OCI-LY7 (cell line): ENCODE measurements around the gene NLRC3. TPM values are rescaled to one million over a fixed set of nuclear protein-coding genes. Genes with fewer than 3 reads are reported as not detected.

Source experiments
- BruUV-seq: library from RNA; stranded (reverse); fragments of 400-500 nt; replicated peaks from 2 replicates; lab custom pipeline; 2021; lab: Mats Ljungman, UMichigan
- CTCF ChIA-PET: fragments of 300-600 bp; sonication (Branson Sonifier 250); formaldehyde crosslinking; loops from one replicate; lab custom pipeline; 2022; ENCODE audit warnings: antibody characterized with exemption; ENCODE audit not compliant: unreplicated experiment; lab: Charles Lee
- POLR2A ChIA-PET: fragments of 300-600 bp; sonication (Branson Sonifier 250); formaldehyde crosslinking; loops from one replicate; lab custom pipeline; 2022; ENCODE audit warnings: antibody characterized with exemption; lab: Charles Lee
- DNase-seq: peaks from one replicate; pipeline ENCODE4 v3.0.0-alpha.2; 2015; ENCODE audit warnings: low spot score
- H2AFZ ChIP-seq: fragments of 200-600 bp; sonication (generic), shearing (Covaris generic); 2 replicates; pipeline ENCODE4 v1.6.1; 2014; ENCODE audit warnings: mild to moderate bottlenecking, antibody characterized with exemption, low read length, moderate library complexity
- H3K27ac ChIP-seq: fragments of 200-600 bp; sonication (generic); 2 replicates; pipeline ENCODE4 v1.5.1; 2014; ENCODE audit warnings: mixed run types, low read depth, mild to moderate bottlenecking, moderate library complexity, low read length, inconsistent platforms; ENCODE audit not compliant: poor library complexity, severe bottlenecking
- H3K36me3 ChIP-seq: fragments of 200-600 bp; sonication (generic); 2 replicates; pipeline ENCODE4 v1.6.1; 2014; ENCODE audit warnings: mild to moderate bottlenecking, antibody characterized with exemption, low read length, moderate library complexity, mixed read lengths; ENCODE audit not compliant: insufficient read depth
- H3K4me1 ChIP-seq: fragments of 200-600 bp; sonication (generic); 2 replicates; pipeline ENCODE4 v1.5.1; 2014; ENCODE audit warnings: mild to moderate bottlenecking, low read length; ENCODE audit not compliant: insufficient read depth, poor library complexity, severe bottlenecking
- H3K4me2 ChIP-seq: fragments of 200-600 bp; sonication (generic); 2 replicates; pipeline ENCODE4 v1.6.1; 2014; ENCODE audit warnings: mild to moderate bottlenecking, low read length
- H3K4me3 ChIP-seq: fragments of 200-600 bp; sonication (generic); 2 replicates; pipeline ENCODE4 v1.5.1; 2014; ENCODE audit warnings: mild to moderate bottlenecking, low read depth, low read length; ENCODE audit not compliant: poor library complexity, severe bottlenecking
- H3K79me2 ChIP-seq: fragments of 200-600 bp; sonication (generic); 2 replicates; pipeline ENCODE4 v1.6.1; 2016; ENCODE audit warnings: low read depth, mild to moderate bottlenecking, low read length, moderate library complexity, mixed read lengths; ENCODE audit not compliant: insufficient read depth
- H3K9me2 ChIP-seq: fragments of 200-600 bp; sonication (generic); 2 replicates; pipeline ENCODE4 v1.6.1; 2016; ENCODE audit warnings: mild to moderate bottlenecking, low read length, mixed read lengths; ENCODE audit not compliant: insufficient read depth
- H3K9me3 ChIP-seq: fragments of 200-600 bp; sonication (generic); 2 replicates; pipeline ENCODE4 v1.6.1; 2014; ENCODE audit warnings: mild to moderate bottlenecking, mixed run types, low read length, mixed read lengths
- H4K20me1 ChIP-seq: fragments of 200-600 bp; sonication (generic); 2 replicates; pipeline ENCODE4 v1.6.1; 2014; ENCODE audit warnings: mild to moderate bottlenecking, antibody characterized with exemption, low read length, moderate library complexity, mixed read lengths; ENCODE audit not compliant: insufficient read depth
- EZH2phosphoT487 ChIP-seq: fragments of 200-600 bp; sonication (generic); IDR thresholded peaks from 2 replicates; pipeline ENCODE4 v1.6.1; 2018; ENCODE audit warnings: low read depth, borderline replicate concordance, mild to moderate bottlenecking, mixed run types, antibody characterized with exemption, low read length, moderate library complexity, mixed read lengths
- intact Hi-C: fragments of 100-400 bp; cut with micrococcal nuclease; formaldehyde crosslinking; loops from one replicate; pipeline ENCODE4 v1.10.0; 2022; ENCODE audit not compliant: unreplicated experiment
- total RNA-seq, 2 experiments: library from RNA; depleted of rRNA in 1 of 2; stranded (reverse); fragments of >200 nt in 1 of 2; shearing (Covaris generic) in 1 of 2; gene quantifications; 2 replicates each; pipeline ENCODE4 v1.2.3, GENCODE V29; 2014 to 2022
- TF ChIP-seq, protein P1 (sequence below): fragments of 200-600 bp; sonication (generic); conservative IDR thresholded peaks from 2 replicates; pipeline ENCODE4 v1.5.1; 2014; ENCODE audit warnings: mild to moderate bottlenecking, antibody characterized with exemption, low read length, moderate library complexity, mixed read lengths

Gene NLRC3
- total RNA-seq, 2 experiments from 2014 or later = 50.6 to 74.0 TPM

DNA sequence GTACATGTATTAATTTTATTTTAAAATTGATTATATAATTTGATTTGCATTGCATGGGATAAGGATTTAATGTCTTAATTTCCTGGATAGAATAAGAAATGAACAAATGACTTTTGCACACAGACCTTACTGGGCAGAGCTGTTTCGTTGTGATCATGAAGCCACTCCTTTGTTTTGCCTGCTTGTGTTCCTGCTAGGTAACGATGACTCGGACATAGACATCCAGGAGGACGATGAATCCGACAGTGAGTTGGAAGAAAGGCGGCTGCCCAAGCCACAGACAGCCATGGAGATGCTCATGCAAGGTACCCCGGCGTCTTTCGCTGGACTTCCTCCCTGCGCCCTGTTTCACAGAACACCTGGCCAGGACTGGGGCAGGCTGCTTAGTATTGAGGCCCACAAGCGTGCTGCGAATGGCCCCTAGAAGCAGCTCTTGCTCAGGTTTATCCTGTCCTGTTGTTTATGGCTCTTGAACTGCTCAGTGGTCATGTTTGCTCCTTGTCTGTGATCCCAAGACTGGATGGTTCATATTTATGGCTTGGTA lies 46.8 kb downstream of the NLRC3 start:
- H4K20me1 ChIP-seq = no peaks in the 10 kb centered on the region
- H3K27ac ChIP-seq = no peak overlapping the region
- CTCF ChIA-PET = no interaction called here
- H3K9me3 ChIP-seq = no peaks in the 10 kb centered on the region
- H3K79me2 ChIP-seq = no peaks in the 10 kb centered on the region
- H3K9me2 ChIP-seq = no peaks in the 10 kb centered on the region
- no peak overlapping the region for H2AFZ ChIP-seq
- BruUV-seq = no TSS peak
- H3K4me1 ChIP-seq = peaks cover 25% of the 10 kb centered on the region
- intact Hi-C loops = no loop called here
- no peak for DNase-seq
- no peak overlapping the region for H3K4me2 ChIP-seq
- POLR2A ChIA-PET = interaction anchor here (0.6 to 0.7 kb wide), 2 partner anchors 120 to 1516 kb away, joined by 3 to 4 read pairs; no protein-coding TSS in a partner anchor
- H3K4me3 ChIP-seq = no peak overlapping the region
- no peaks in the 10 kb centered on the region; the same call in 1 of the 2 replicates for H3K36me3 ChIP-seq
- TF ChIP-seq, protein P1, sequence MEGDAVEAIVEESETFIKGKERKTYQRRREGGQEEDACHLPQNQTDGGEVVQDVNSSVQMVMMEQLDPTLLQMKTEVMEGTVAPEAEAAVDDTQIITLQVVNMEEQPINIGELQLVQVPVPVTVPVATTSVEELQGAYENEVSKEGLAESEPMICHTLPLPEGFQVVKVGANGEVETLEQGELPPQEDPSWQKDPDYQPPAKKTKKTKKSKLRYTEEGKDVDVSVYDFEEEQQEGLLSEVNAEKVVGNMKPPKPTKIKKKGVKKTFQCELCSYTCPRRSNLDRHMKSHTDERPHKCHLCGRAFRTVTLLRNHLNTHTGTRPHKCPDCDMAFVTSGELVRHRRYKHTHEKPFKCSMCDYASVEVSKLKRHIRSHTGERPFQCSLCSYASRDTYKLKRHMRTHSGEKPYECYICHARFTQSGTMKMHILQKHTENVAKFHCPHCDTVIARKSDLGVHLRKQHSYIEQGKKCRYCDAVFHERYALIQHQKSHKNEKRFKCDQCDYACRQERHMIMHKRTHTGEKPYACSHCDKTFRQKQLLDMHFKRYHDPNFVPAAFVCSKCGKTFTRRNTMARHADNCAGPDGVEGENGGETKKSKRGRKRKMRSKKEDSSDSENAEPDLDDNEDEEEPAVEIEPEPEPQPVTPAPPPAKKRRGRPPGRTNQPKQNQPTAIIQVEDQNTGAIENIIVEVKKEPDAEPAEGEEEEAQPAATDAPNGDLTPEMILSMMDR = no peak
- TF ChIP-seq EZH2phosphoT487 = no peak

- Histone ChIP-seq H3K79me2 (no peaks in the 10 kb centered on the region), H3K4me3 (no peak overlapping the region), H3K9me3 (no peaks in the 10 kb centered on the region), H3K4me2 (no peak overlapping the region), H3K36me3 (no peaks in the 10 kb centered on the region; the same call in 1 of the 2 replicates), H3K9me2 (no peaks in the 10 kb centered on the region), H3K27ac (no peak overlapping the region), H2AFZ (no peak overlapping the region), H3K4me1 (peaks cover 33% of the 10 kb centered on the region), H4K20me1 (no peaks in the 10 kb centered on the region)
- intact Hi-C loops = loop anchor here (5.0 kb wide), 2 partner anchors 58 to 138 kb away; no protein-coding TSS in a partner anchor
- DNase-seq = no peak
- ChIA-PET POLR2A (no interaction called here), CTCF (no interaction called here)
- no TSS peak for BruUV-seq
- TF ChIP-seq, protein P1 = no peak
- no peak for TF ChIP-seq EZH2phosphoT487
Observed at GRCh38 chr16:3529175-3529574, 48.0 kb downstream of the NLRC3 start.

- no peak for DNase-seq
- H3K9me2 ChIP-seq = no peaks in the 10 kb centered on the region
- H3K4me3 ChIP-seq = no peak overlapping the region
- TF ChIP-seq EZH2phosphoT487 = no peak
- TF ChIP-seq, protein P1 = no peak
- peaks cover 33% of the 10 kb centered on the region for H3K4me1 ChIP-seq
- POLR2A ChIA-PET = interaction anchor here (0.6 kb wide), 1 partner anchor 27 kb away, joined by 8 read pairs; no protein-coding TSS in a partner anchor
- H3K27ac ChIP-seq = peak overlapping the region; percentile 7
- no peak overlapping the region for H3K4me2 ChIP-seq
- BruUV-seq = no TSS peak
- H3K79me2 ChIP-seq = no peaks in the 10 kb centered on the region
- no peak overlapping the region for H2AFZ ChIP-seq
- no peaks in the 10 kb centered on the region for H3K9me3 ChIP-seq
- H3K36me3 ChIP-seq = peaks cover 7% of the 10 kb centered on the region
- CTCF ChIA-PET = no interaction called here
- no peaks in the 10 kb centered on the region for H4K20me1 ChIP-seq
- intact Hi-C loops = loop anchor here (5.0 kb wide), 2 partner anchors 59 to 139 kb away; no protein-coding TSS in a partner anchor
Observed at GRCh38 chr16:3528406-3528805, 48.8 kb downstream of the NLRC3 start.
